Measurements from ENCODE around the gene ANO6. TPM values are rescaled to one million over a fixed set of nuclear protein-coding genes. Genes with fewer than 3 reads are reported as not detected.

Gene ANO6
- total RNA-seq, 1 experiment from 2014 or later, result 46.8 TPM

- no peak for DNase-seq (ENCODE audit: low spot score)
- Mint-ChIP-seq H3K36me3 (no peaks in the 10 kb centered on the region), H3K27me3 (ENCODE audit: low read depth) (no peaks in the 10 kb centered on the region), H3K9me3 (no peaks in the 10 kb centered on the region), H3K4me3 (no peak overlapping the region), H3K27ac (no peak overlapping the region), H3K4me1 (0 out of 2 replicates have a peak, but pooled peaks cover 3% of the 10 kb centered on the region)
- no peak for ATAC-seq
- no peak for TF ChIP-seq ZNF512 (CRISPR knock-in tag; IDR thresholded peaks at IDR 0.05; ENCODE audit: borderline replicate concordance)
- ChIA-PET CTCF (no interaction called here), POLR2A (no interaction called here)
These were observed 11.1 kb upstream of the ANO6 start for GRCh38 chr12:45204757-45205156.

DNA sequence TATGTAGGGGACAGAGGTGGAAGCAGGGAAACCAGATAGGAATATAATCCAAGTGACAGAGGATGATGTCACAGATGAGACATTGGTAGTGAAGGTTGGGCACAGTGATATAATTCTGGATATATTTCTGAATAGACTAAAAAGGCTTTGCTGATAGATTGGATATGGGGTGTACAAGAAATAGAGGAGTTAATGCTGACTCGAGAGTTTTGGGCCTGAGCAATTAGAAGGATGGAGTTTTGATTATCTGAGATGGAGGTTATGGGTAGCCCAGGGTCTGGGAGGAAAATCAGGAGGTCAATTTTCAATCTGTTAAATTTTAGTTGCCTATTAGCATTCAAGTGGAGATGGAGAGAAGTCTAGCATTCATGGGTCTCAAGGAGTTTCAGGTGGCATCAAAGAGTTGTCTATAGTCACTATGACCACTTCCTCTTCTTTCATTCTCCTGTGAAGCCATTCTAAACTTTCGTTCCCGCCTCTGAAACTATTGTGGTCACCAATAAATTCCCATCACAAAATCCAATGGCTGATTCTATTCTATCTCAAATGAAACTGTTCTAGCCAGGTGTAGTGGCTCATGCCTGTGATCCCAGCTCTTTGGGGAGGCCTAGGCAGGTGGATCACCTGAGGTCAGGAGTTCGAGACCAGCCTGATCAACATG, 10.6 kb upstream of the ANO6 start:
- no peaks in the 10 kb centered on the region for H3K27me3 Mint-ChIP-seq (ENCODE audit: low read depth)
- DNase-seq (ENCODE audit: low spot score), result no peak
- H3K4me1 Mint-ChIP-seq, result 0 out of 2 replicates have a peak, but pooled peaks cover 3% of the 10 kb centered on the region
- H3K27ac Mint-ChIP-seq, result no peak overlapping the region
- no peaks in the 10 kb centered on the region for H3K9me3 Mint-ChIP-seq
- TF ChIP-seq FOXP4 (CRISPR knock-in tag; IDR thresholded peaks at IDR 0.05), result no peak
- no peak for TF ChIP-seq GABPB1 (CRISPR knock-in tag; IDR thresholded peaks at IDR 0.05)
- TF ChIP-seq, protein P1, sequence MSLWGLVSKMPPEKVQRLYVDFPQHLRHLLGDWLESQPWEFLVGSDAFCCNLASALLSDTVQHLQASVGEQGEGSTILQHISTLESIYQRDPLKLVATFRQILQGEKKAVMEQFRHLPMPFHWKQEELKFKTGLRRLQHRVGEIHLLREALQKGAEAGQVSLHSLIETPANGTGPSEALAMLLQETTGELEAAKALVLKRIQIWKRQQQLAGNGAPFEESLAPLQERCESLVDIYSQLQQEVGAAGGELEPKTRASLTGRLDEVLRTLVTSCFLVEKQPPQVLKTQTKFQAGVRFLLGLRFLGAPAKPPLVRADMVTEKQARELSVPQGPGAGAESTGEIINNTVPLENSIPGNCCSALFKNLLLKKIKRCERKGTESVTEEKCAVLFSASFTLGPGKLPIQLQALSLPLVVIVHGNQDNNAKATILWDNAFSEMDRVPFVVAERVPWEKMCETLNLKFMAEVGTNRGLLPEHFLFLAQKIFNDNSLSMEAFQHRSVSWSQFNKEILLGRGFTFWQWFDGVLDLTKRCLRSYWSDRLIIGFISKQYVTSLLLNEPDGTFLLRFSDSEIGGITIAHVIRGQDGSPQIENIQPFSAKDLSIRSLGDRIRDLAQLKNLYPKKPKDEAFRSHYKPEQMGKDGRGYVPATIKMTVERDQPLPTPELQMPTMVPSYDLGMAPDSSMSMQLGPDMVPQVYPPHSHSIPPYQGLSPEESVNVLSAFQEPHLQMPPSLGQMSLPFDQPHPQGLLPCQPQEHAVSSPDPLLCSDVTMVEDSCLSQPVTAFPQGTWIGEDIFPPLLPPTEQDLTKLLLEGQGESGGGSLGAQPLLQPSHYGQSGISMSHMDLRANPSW (CRISPR knock-in tag; conservative IDR thresholded peaks at IDR 0.05; ENCODE audit: low read depth), result no peak
- TF ChIP-seq SMAD4 (CRISPR knock-in tag; IDR thresholded peaks at IDR 0.05), result no peak
- TF ChIP-seq, protein P2, sequence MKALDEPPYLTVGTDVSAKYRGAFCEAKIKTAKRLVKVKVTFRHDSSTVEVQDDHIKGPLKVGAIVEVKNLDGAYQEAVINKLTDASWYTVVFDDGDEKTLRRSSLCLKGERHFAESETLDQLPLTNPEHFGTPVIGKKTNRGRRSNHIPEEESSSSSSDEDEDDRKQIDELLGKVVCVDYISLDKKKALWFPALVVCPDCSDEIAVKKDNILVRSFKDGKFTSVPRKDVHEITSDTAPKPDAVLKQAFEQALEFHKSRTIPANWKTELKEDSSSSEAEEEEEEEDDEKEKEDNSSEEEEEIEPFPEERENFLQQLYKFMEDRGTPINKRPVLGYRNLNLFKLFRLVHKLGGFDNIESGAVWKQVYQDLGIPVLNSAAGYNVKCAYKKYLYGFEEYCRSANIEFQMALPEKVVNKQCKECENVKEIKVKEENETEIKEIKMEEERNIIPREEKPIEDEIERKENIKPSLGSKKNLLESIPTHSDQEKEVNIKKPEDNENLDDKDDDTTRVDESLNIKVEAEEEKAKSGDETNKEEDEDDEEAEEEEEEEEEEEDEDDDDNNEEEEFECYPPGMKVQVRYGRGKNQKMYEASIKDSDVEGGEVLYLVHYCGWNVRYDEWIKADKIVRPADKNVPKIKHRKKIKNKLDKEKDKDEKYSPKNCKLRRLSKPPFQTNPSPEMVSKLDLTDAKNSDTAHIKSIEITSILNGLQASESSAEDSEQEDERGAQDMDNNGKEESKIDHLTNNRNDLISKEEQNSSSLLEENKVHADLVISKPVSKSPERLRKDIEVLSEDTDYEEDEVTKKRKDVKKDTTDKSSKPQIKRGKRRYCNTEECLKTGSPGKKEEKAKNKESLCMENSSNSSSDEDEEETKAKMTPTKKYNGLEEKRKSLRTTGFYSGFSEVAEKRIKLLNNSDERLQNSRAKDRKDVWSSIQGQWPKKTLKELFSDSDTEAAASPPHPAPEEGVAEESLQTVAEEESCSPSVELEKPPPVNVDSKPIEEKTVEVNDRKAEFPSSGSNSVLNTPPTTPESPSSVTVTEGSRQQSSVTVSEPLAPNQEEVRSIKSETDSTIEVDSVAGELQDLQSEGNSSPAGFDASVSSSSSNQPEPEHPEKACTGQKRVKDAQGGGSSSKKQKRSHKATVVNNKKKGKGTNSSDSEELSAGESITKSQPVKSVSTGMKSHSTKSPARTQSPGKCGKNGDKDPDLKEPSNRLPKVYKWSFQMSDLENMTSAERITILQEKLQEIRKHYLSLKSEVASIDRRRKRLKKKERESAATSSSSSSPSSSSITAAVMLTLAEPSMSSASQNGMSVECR (CRISPR knock-in tag; IDR thresholded peaks at IDR 0.05; ENCODE audit: borderline replicate concordance), result no peak
- CTCF ChIA-PET, result no interaction called here
- no peaks in the 10 kb centered on the region for H3K36me3 Mint-ChIP-seq
- POLR2A ChIA-PET, result no interaction called here
- no peak overlapping the region for H3K4me3 Mint-ChIP-seq
- no peak for ATAC-seq

DNA sequence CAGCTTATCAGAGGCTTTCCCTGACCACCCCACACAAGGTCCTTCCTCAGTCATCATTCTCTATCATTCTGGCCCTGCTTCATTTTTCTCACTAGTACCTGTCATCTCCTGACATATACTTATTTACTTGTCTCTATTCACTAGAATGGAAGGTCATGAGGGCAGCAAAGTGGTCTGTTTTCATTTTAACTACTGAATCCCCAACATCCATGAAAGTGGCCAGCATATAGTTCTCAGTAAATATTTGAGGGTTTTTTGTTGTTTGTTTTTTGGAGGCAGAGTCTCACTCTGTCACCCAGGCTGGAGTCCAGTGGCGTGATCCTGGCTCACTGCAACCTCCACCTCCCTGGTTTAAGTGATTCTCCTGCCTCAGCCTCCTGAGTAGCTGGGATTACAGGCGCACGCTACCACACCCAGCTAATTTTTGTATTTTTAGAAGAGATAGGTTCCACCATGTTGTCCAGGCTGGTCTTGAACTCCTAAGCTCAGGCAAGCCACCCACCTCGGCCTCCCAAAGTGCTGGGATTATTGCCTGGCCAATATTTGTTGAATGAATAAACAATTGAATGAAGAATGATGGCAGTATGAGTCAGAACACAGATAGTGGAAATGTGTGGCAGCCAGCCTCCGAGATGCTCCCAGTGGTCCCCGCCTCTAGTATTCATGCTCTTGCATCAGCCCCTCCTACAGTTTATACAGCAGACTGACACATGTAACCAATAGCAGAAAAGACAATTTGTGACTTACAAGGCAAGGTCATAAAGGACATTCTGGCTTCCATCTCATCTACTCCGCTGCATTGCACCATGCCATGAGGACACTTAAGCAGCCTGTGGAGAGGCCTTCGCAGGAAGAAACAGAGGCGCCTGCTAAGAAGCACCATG, 7.0 kb upstream of the ANO6 start:
- no peak for ATAC-seq
- POLR2A ChIA-PET, result no interaction called here
- Mint-ChIP-seq H3K4me1 (peaks cover 14% of the 10 kb centered on the region), H3K9me3 (no peaks in the 10 kb centered on the region), H3K27me3 (ENCODE audit: low read depth) (no peaks in the 10 kb centered on the region), H3K4me3 (no peak overlapping the region), H3K36me3 (no peaks in the 10 kb centered on the region), H3K27ac (no peak overlapping the region)
- CTCF ChIA-PET, result no interaction called here
- peak; percentile 64; the same call in 1 of the 2 replicates for TF ChIP-seq GABPB1 (CRISPR knock-in tag; IDR thresholded peaks at IDR 0.05)
- no peak for TF ChIP-seq JUN (CRISPR knock-in tag; IDR thresholded peaks at IDR 0.05)
- no peak for DNase-seq (ENCODE audit: low spot score)

Measured in WTC11 (cell line).